NCI-H2171 treated with DMSO at 0.1 percent for 48 hours (cell line): ENCODE results near the gene TRIM39.
"Not testable (repeated sequence)": the region's sequence is repeated elsewhere in the genome, so short reads cannot be mapped to it uniquely, and the experiment has no call there.

Source experiments
- DNase-seq: peaks from one replicate; lab custom pipeline; 2025; lab: John Stamatoyannopoulos, UW

Gene TRIM39

GRCh38 chr6:30363459-30363858 lies 36.7 kb downstream of the TRIM39 start:
- DNase-seq: no peak

DNA sequence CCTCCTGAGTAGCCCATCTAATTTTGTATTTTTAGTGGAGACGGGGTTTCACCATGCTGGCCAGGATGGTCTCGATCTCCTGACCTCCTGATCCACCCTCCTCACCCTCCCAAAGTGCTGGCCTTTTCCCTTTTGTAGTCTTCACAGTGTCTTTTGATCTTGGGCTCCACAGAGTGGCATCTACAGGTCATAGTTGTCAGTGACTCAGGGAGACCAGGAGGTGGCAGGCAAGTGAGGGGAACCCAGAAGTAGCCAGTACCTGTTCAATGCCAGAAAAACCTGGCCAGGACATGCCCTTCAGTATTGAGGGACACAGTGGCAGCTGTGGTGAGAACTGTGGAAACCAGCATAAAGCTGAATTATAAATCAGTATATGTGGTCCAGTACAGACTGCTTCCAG lies 37.9 kb downstream of the TRIM39 start:
- DNase-seq: no peak

DNA sequence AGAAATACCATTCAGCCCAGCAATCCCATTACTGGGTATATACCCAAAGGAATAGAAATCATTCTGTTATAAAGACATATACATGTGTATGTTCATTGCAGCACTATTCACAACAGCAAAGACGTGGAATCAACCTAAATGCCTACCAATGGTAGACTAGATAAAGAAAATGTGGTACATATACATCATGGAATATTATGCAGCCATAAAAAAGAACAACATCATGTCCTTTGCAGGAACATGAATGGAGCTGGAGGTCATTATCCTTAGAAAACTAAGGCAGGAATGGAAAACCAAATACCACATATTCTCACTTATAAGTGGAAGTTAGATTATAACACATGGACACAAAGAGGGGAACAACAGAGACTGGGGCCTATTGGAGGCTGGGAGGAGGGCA lies 42.6 kb downstream of the TRIM39 start:
- DNase-seq: not testable (repeated sequence)

DNA sequence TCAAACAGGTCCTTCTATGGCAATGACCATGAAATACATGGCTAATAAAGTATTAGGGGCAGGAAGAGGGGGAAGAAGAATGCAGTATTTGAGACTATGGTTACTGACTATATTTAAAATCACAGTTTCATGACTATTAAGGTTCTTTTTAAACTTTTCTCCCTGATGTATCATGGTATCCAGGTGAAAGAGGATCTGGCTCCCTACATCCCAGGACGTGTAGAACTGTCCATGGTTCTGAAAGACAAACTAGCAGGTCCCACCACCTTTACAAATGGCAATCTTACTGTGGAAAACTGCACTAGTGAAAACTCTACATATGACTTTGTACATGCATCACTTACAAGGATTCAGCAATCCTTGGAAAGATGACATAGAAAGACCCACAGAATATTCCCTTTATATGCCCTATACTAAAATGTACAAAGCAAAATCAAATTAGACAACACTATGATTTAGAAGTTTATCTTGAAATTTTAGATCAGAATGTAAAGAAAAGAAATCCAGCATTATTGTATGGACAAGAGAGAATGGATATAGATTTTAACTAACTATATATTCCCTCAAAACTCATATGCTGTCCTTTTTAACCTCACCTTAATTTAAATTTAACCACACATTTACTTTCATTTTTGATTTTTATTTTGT lies 51.7 kb downstream of the TRIM39 start:
- DNase-seq: no peak

DNA sequence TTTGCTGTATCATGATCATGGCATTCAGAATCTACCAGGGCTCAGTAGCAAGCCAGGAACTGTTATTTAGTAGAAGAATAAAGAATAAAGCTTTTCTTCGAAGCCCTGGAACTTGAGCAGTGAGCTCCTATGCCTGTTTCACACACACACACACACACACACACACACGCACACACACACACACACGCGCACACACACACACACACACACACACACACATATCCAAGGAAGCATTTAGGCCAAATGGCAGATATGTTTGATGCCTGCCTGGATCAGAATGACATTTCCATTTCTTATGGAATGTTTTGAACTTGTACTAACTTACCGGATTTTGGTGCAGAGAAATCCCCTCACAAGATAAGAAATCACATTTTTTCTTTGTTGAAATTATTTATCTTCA lies 53.7 kb downstream of the TRIM39 start:
- no peak for DNase-seq

DNA sequence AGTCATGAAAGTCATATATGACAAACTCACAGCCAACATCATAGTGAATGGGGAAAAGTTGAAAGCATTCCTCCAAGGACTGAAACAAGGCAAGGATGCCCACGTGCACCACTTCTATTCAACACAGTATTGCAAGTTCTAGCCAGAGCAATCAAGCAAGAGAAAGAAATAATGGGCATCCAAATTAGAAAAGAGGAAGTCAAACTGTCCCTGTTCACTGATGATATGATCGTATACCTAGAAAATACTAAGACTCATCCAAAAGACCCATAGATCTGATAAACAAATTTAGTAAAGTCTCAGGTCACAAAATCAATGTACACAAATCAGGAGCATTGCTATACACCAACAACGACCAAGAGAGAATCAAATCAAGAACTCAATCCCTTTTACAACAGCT lies 59.4 kb downstream of the TRIM39 start:
- no peak for DNase-seq

DNA sequence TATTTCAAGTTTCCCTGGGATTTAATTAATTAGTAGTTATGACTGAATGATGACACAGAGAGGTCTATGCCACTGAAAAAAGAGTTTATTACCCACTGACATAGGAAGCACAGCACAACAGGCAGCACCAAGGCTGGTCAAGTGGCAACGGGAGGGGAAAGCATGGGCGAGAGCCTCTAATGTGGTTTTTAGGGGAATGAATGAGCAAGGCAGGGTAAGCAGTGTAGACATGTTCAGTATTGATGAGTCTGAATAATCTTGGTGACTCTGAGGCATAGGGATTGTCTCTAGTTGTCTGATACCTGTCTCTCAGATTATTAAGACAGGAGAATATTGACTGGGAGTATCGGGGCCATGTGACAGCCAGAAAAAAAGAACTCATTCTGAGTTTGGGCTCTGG lies 64.5 kb downstream of the TRIM39 start:
- no peak for DNase-seq
